ENCODE measurements around the gene ABCB7.

DNA sequence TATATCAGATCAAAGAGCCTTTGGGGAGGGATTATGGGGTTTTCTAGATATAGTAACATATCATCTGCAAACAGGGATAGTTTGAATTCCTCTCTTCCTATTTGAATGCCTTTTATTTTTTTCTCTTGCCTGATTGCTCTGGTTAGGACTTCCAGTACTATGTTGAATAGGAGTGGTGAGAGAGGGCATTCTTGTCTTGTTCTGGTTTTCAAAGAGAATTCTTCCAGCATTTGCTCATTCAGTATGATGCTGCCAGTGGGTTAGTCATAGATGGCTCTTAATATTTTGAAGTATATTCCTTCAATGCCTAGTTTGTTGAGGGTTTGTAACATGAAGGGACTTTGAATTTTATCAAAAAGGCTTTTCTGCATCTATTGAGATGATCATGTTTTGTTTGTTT is 25.6 kb upstream of the ABCB7 start:
- TF ChIP-seq, protein P1, sequence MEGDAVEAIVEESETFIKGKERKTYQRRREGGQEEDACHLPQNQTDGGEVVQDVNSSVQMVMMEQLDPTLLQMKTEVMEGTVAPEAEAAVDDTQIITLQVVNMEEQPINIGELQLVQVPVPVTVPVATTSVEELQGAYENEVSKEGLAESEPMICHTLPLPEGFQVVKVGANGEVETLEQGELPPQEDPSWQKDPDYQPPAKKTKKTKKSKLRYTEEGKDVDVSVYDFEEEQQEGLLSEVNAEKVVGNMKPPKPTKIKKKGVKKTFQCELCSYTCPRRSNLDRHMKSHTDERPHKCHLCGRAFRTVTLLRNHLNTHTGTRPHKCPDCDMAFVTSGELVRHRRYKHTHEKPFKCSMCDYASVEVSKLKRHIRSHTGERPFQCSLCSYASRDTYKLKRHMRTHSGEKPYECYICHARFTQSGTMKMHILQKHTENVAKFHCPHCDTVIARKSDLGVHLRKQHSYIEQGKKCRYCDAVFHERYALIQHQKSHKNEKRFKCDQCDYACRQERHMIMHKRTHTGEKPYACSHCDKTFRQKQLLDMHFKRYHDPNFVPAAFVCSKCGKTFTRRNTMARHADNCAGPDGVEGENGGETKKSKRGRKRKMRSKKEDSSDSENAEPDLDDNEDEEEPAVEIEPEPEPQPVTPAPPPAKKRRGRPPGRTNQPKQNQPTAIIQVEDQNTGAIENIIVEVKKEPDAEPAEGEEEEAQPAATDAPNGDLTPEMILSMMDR (conservative IDR thresholded peaks at IDR 0.05; ENCODE audit: low read length), result no peak
- TF ChIP-seq EZH2phosphoT487 (IDR thresholded peaks at IDR 0.05; ENCODE audit: borderline replicate concordance, low read depth, low read length), result no peak
